HEK293 (cell line): ENCODE measurements around the gene FPR1.

Experiments used
- CTCF ChIA-PET: fragments of 350-600 bp; formaldehyde crosslinking; extraction: SDS; loops from one replicate; lab custom pipeline; 2021; ENCODE audit warnings: antibody characterized with exemption; lab: Yijun Ruan, JAX
- POLR2A ChIA-PET: fragments of 300-600 bp; formaldehyde crosslinking; extraction: SDS; loops from one replicate; lab custom pipeline; 2020; ENCODE audit warnings: antibody characterized with exemption, inconsistent platforms; lab: Yijun Ruan, JAX
- H3K27ac ChIP-seq: fragments of 200-500 bp; sonication (Bioruptor generic); 2 replicates; pipeline ENCODE4 v1.5.1; 2014; ENCODE audit warnings: low read depth, low read length, control low read depth, inconsistent platforms; ENCODE audit errors: extremely low read depth
- H3K36me3 ChIP-seq, 2 experiments: fragments of 200-500 bp in 1 of 2; sonication (Bioruptor generic) in 1 of 2; 1 replicate in 1 of 2; 2 replicates in 1 of 2; pipeline ENCODE4 v1.5.1; 2014 to 2017; ENCODE audit warnings: inconsistent platforms in 2 of 2, low read length in 2 of 2; ENCODE audit not compliant: control insufficient read depth in 2 of 2, insufficient read depth in 1 of 2
- H3K4me1 ChIP-seq: fragments of 200-500 bp; sonication (Bioruptor generic); 2 replicates; pipeline ENCODE4 v1.5.1; 2014; ENCODE audit warnings: mild to moderate bottlenecking, low read length, inconsistent platforms; ENCODE audit not compliant: control insufficient read depth, insufficient read depth
- H3K4me3 ChIP-seq: 2 replicates; pipeline ENCODE4 v1.5.1; 2011; ENCODE audit warnings: low read depth, mild to moderate bottlenecking, control low read depth, low read length, moderate library complexity
- H3K9me3 ChIP-seq: fragments of 200-500 bp; sonication (Bioruptor generic); 2 replicates; pipeline ENCODE4 v1.5.1; 2014; ENCODE audit warnings: low read depth, low read length, inconsistent platforms; ENCODE audit not compliant: control insufficient read depth, insufficient read depth
- ZNF169 ChIP-seq: fragments of 450-650 bp; formaldehyde crosslinking; IDR thresholded peaks from 2 replicates; pipeline ENCODE4 v1.5.1; 2016; ENCODE audit warnings: missing biosample characterization, missing genetic modification characterization
- ZNF585B ChIP-seq: fragments of 450-650 bp; formaldehyde crosslinking; IDR thresholded peaks from 2 replicates; pipeline ENCODE4 v1.5.1; 2016; ENCODE audit warnings: missing biosample characterization, missing genetic modification characterization
- ZNF658 ChIP-seq: fragments of 450-650 bp; formaldehyde crosslinking; IDR thresholded peaks from 2 replicates; pipeline ENCODE4; 2016; ENCODE audit warnings: missing biosample characterization, missing genetic modification characterization
- ZNF791 ChIP-seq: fragments of 450-650 bp; formaldehyde crosslinking; IDR thresholded peaks from 2 replicates; pipeline ENCODE4 v1.5.1; 2016; ENCODE audit warnings: missing biosample characterization, missing genetic modification characterization
- ZNF792 ChIP-seq: fragments of 450-650 bp; formaldehyde crosslinking; IDR thresholded peaks from 2 replicates; pipeline ENCODE4 v1.5.1; 2016; ENCODE audit warnings: missing biosample characterization, missing genetic modification characterization

The FPR1 gene

DNA sequence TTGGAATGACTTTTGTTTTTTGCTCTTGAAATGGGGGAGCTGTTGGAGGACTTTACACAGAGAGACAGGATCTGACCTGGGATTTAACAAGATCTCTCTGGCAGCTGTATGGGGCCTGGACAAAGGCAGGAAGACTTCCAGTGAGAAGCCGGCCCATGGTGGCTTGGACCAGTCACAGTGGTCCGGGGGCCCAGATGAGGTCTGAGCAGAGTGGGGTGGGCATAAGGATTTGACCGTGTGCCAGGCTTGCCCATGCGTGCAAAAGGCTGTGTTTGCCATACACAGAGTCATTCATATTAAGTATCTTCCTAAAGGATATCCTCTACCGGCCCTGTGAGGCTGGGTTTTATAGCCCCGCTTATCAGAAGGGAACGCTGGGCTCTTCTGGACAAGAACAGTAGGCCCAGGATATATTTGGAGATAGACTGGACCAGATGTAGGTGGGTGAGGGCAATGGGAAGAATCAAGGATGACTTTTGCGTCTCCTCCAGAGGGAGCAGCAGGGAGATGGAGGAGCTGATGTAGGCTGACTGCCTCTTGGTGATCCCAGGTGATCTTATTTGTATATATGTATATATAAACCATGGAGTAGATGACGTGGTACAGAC, 54.4 kb downstream of the FPR1 start (continued):
- no peak for TF ChIP-seq ZNF791 (tag by site-specific recombination)
- TF ChIP-seq, all 188 proteins: peak for 0

DNA sequence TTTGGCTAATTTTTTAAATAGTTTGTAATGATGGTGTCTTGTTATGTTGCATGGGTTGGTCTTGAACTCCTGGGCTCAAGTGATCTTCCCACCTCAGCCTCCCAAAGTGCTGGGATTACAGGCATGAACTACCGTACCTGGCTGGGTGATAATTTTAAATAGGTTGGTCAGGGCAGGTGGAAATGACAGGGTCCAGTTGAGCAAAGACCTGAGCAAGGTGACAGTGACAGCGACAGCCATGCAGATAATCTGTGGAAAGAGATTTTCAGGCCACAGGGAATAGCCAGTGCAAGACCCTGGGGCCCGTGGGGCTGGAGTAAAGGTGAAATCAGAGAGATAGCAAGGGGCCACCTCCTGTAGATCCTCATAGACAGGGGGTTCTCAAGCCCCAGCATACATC, 55.1 kb downstream of the FPR1 start:
- TF ChIP-seq ZNF169 (tag by site-specific recombination) (no peak), ZNF585B (tag by site-specific recombination) (no peak), ZNF792 (tag by site-specific recombination) (no peak), ZNF658 (tag by site-specific recombination) (no peak)
- no peak overlapping the region for H3K27ac ChIP-seq
- H3K36me3 ChIP-seq, result peaks cover 23 to 83% of the 10 kb centered on the region in 2 experiments; a peak in 2 of 3 replicates
- ChIA-PET CTCF (no interaction called here), POLR2A (no interaction called here)
- no peak overlapping the region for H3K4me3 ChIP-seq
- no peaks in the 10 kb centered on the region for H3K4me1 ChIP-seq
- H3K9me3 ChIP-seq, result no peaks in the 10 kb centered on the region
